Testis (tissue), 3 donors: ENCODE data around the gene BCL2L14. TPM values are rescaled to one million over a fixed set of nuclear protein-coding genes. Genes with fewer than 3 reads are reported as not detected.
"Not testable (repeated sequence)": the region's sequence is repeated elsewhere in the genome, so short reads cannot be mapped to it uniquely, and the experiment has no call there.

Experiments
- DNase-seq: peaks from one replicate; pipeline ENCODE4 v3.0.0-alpha.2; 2019
- H3K27ac ChIP-seq, 2 donors: fragments of 200-600 bp; sonication (generic); one replicate each; pipeline ENCODE4 v1.5.1; 2019
- H3K27me3 ChIP-seq: fragments of 200-600 bp; sonication (generic); one replicate; pipeline ENCODE4 v1.5.1; 2019
- H3K36me3 ChIP-seq: fragments of 200-600 bp; sonication (generic); one replicate; pipeline ENCODE4 v1.5.1; 2017; ENCODE audit warnings: low read depth; ENCODE audit errors: missing control alignments
- H3K4me1 ChIP-seq: fragments of 200-600 bp; sonication (generic); one replicate; pipeline ENCODE4 v1.5.1; 2019
- H3K4me3 ChIP-seq, 2 donors: fragments of 200-600 bp; sonication (generic); one replicate each; pipeline ENCODE4 v1.5.1; 2017 to 2019
- H3K9me3 ChIP-seq: fragments of 200-600 bp; sonication (generic); one replicate; pipeline ENCODE4 v1.5.1; 2017
- CTCF ChIP-seq, 3 experiments: fragments of 450-650 bp in 2 of 3; fragments of 200-600 bp in 1 of 3; sonication (generic) in 1 of 3; IDR thresholded peaks; one replicate each; pipeline ENCODE4 v1.5.1; 2016 to 2019; ENCODE audit warnings: antibody characterized with exemption in 3 of 3, mild to moderate bottlenecking in 2 of 3, moderate library complexity in 1 of 3
- POLR2A ChIP-seq: fragments of 450-650 bp; IDR thresholded peaks from one replicate; pipeline ENCODE4 v1.6.1; 2017; ENCODE audit warnings: antibody characterized with exemption, mild to moderate bottlenecking, moderate library complexity
- WGBS, 2 donors: methylation state at CpG; one replicate each; pipeline ENCODE4 v1.1.5; 2018; 5-methylcytosine and 5-hydroxymethylcytosine counted together
- intact Hi-C: fragments of 100-400 bp; cut with DNase I; formaldehyde crosslinking; loops from one replicate; pipeline ENCODE4 v1.15.1; 2023; ENCODE audit warnings: low total_unique reads
- polyA plus RNA-seq: library from polyadenylated mRNA; stranded (reverse); fragments of 350-450 nt; fragmentation: Illumina TruSeq; extraction: RNeasy Lipid Tissue Mini Kit (QIAGEN cat#74804); gene quantifications from one replicate; pipeline ENCODE4 v1.2.3, GENCODE V29; 2014; ENCODE audit warnings: low read depth, low replicate concordance; ENCODE audit not compliant: insufficient read depth
- total RNA-seq, 2 donors: library from RNA; depleted of rRNA; stranded (reverse); fragments of >200 nt; gene quantifications; one replicate each; pipeline ENCODE4 v1.2.3, GENCODE V29; 2016

The BCL2L14 gene
- total and polyA plus RNA-seq, 3 donors from 2014 or later: 18.8 to 79.9 (median 51.4) TPM

GRCh38 chr12:12133259-12133658 lies 62.5 kb downstream of the BCL2L14 start:
- Histone ChIP-seq H3K36me3 (no peaks in the 10 kb centered on the region), H3K4me1 (no peaks in the 10 kb centered on the region), H3K27me3 (no peaks in the 10 kb centered on the region), H3K4me3 (no peak overlapping the region), H3K27ac (no peak overlapping the region), H3K9me3 (no peaks in the 10 kb centered on the region)
- 91 to 92% methylated on average over 3 of the region's 3 CpGs for WGBS, 2 donors
- no peak for TF ChIP-seq CTCF (IDR thresholded peaks at IDR 0.05)
- no peak for TF ChIP-seq POLR2A
- intact Hi-C loops: no loop called here
- DNase-seq: no peak

- no peak for DNase-seq
- intact Hi-C loops: no loop called here
- H3K9me3 ChIP-seq: no peaks in the 10 kb centered on the region
- no peaks in the 10 kb centered on the region for H3K4me1 ChIP-seq
- H3K36me3 ChIP-seq: no peaks in the 10 kb centered on the region
- H3K4me3 ChIP-seq: no peak overlapping the region
- H3K27me3 ChIP-seq: no peaks in the 10 kb centered on the region
- TF ChIP-seq POLR2A (no peak), CTCF (IDR thresholded peaks at IDR 0.05) (no peak)
- H3K27ac ChIP-seq: no peak overlapping the region
- WGBS, 2 donors: 96 to 100% methylated on average over 5 of the region's 5 CpGs
These were observed 63.0 kb downstream of the BCL2L14 start for GRCh38 chr12:12133785-12134184.

GRCh38 chr12:12138203-12139154 lies 67.7 kb downstream of the BCL2L14 start:
- Histone ChIP-seq H3K4me3 (no peak overlapping the region), H3K36me3 (no peaks in the 10 kb centered on the region), H3K27ac (no peak overlapping the region), H3K27me3 (no peaks in the 10 kb centered on the region), H3K4me1 (no peaks in the 10 kb centered on the region), H3K9me3 (no peaks in the 10 kb centered on the region)
- TF ChIP-seq CTCF (IDR thresholded peaks at IDR 0.05): no peak
- DNase-seq: no peak
- intact Hi-C loops: no loop called here
- 91 to 93% methylated on average over 3 of the region's 3 CpGs for WGBS, 2 donors

GRCh38 chr12:12141000-12141399 lies 70.3 kb downstream of the BCL2L14 start:
- intact Hi-C loops: no loop called here
- H3K27me3 ChIP-seq: no peaks in the 10 kb centered on the region
- no peak overlapping the region for H3K4me3 ChIP-seq
- TF ChIP-seq CTCF (IDR thresholded peaks at IDR 0.05): no peak
- no peak for TF ChIP-seq POLR2A
- no peaks in the 10 kb centered on the region for H3K4me1 ChIP-seq
- DNase-seq: no peak
- no peak overlapping the region for H3K27ac ChIP-seq
- H3K9me3 ChIP-seq: no peaks in the 10 kb centered on the region
- no peaks in the 10 kb centered on the region for H3K36me3 ChIP-seq

GRCh38 chr12:12144531-12144930 lies 73.8 kb downstream of the BCL2L14 start:
- H3K4me3 ChIP-seq, intact Hi-C loops, DNase-seq, H3K27me3 ChIP-seq, H3K4me1 ChIP-seq, H3K36me3 ChIP-seq, H3K27ac ChIP-seq, H3K9me3 ChIP-seq: not testable (repeated sequence)
- 29 to 59% methylated on average over 1 of the region's 1 CpG for WGBS, 2 donors
